Measurements from ENCODE around the gene ZBTB43.

Gene ZBTB43

GRCh38 chr9:126832440-126832839 lies 27.6 kb downstream of the ZBTB43 start:
- no peak for DNase-seq

- no peak for DNase-seq
Measured at GRCh38 chr9:126833020-126833419, 28.2 kb downstream of the ZBTB43 start.

DNA sequence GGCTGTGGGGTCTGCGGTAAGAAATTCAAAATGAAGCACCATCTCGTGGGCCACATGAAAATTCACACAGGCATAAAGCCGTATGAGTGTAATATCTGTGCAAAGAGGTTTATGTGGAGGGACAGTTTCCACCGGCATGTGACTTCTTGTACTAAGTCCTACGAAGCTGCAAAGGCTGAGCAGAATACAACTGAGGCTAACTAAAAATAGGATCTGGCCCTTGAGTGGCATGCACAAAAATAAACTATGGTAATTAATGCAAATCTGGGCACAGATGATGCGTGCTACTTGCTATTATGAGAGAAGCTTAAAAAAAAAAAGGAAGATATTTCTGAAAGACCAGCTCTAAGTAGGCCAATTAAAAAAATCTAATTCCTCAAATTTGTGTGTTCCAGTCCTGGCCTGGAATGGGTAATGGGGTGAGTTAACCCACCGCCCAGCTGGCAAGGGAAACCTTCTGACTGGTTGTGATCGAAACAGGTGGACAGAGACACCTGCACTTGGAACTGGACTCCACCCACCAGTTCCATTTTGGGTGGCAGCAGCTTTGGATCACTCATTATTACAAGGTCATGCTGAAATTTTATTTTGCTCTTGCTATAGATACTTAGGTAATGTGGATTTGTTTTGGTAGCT lies 29.0 kb downstream of the ZBTB43 start:
- DNase-seq: no peak

DNA sequence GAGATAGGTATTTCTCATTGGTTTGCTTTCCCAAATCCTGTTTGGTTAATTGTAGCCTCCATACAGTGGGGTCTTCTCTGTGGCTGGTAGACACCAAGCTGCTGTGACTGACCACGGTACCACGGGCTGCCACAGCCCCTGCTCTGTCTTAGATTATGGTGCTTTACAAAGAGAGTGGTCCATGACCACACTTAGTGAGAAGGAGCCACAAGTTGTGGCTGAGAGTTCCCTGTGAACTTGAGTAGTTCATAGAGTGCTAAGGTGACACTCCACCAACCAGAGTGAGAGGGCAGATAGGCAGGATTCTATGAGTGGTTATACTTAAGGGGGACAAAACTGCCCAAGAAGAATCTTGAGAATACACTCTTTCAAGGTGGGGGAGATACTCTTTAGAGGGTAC lies 29.8 kb downstream of the ZBTB43 start:
- no peak for DNase-seq

- DNase-seq: no peak
Measured at GRCh38 chr9:126836216-126836615, 31.4 kb downstream of the ZBTB43 start.

- DNase-seq: no peak
Measured at GRCh38 chr9:126838055-126838811, 33.4 kb downstream of the ZBTB43 start.

DNA sequence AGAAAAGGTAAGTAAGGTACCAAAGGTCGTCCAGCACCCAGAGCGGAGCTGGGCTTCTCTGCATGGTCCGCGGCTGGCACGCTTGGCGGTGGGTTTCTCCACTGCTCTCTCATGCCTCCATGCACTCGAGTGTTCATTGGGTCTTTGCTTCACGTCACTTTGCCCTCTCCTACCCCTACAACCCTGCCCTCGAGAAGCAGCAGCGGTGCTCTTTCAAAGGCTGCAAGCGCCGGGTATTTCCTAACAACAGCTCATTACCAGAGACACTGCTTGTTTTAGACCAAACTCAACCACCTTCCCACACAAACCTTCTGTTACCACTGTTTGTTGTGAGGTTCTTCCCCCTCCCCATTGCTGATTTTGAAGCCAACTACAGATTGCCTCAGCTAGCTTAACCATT lies 34.1 kb downstream of the ZBTB43 start:
- no peak for DNase-seq

DNA sequence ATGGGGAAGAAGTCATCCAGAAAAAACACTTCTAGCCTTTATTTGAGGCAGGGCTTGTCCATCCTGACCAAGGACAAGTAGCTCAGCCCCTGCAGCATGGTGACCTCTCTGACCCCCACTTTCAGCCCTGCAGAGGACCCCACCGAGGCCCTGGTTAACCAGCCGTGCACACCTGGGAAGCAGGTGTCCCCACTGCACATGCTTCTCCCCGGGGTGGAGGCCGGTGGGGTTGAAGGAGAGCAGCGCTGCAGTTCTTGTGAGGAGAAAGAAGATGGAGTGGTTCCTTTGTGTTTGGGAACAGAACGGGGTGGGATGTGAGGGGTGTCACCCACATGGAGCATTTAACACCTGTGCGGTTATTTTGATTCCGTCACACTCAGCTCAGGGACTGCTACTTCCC lies 34.5 kb downstream of the ZBTB43 start:
- DNase-seq: no peak

GRCh38 chr9:126842220-126842842 lies 37.5 kb downstream of the ZBTB43 start:
- no peak for DNase-seq

DNA sequence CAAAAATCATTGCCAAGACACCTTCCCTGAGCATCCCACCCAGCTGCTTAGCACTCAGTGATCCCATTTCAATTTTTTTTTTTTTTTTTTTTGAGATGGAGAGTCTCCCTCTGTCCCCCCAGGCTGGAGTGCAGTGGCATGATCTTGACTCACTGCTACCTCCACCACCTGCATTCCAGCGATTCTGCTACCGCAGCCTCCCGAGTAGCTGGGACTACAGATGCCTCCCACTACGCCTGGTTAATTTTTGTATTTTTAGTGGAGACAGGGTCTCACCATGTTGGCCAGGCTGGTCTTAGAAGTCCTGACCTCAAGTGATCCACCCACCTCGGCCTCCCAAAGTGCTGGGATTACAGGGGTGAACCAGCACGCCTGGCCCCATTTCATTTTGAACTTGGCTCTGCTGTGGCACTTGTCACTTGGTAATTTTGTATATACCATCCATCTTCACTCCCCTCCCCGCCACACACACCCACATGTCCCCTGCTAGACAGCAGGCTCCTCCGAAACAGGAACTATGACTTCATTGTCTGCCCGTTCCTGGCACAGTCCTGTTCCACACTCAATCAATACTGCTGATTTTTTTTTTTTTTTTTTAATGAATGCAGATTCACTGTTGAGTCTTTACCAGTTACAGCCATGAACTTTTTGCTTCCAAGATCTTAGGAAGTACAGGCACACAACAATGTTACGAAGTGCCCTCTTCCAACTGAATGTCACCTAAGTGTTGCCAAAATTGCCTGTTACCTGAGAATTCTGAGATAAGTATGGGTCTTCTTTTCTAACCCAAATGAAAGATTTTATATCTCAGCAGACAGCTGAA lies 38.3 kb downstream of the ZBTB43 start:
- no peak for DNase-seq

DNA sequence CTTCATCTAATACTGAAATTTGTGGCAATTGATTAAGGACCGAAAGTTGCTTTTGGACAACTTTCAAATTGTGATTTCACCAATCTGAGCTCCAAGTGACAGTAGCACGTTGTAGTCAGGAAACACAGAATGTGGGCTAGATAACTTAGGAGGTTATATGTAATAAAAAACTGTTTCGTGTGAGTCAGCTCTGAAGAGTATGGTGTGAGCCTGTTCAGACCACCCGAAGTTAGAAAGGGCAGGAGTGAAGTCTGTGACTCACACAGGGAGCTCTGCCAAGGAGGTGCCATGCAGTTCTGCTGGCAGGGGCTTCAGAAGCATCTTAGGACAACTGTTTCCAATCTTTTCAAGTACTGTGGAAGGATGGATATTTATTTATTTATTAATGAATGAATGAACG lies 39.2 kb downstream of the ZBTB43 start:
- no peak for DNase-seq

DNA sequence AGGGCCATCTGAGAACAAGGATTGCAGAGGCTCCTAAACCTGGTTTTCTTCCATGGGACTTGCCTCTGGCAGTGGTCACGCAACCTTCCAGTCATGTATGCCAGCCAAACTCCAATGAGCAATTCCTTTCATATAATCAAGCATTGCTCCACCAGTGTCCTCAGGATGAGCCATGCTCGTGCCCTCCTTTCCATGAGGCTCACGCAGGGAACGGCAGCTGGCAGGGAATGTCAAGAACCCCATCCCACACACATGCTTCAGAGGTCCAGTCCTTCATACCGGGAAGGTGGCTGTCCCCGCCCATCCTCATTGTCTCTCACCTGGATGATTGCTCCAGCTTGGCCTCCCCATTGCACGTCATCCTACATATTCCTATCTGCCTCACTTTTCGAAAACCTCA lies 42.2 kb downstream of the ZBTB43 start:
- no peak for DNase-seq

GRCh38 chr9:126849591-126850225 lies 44.9 kb downstream of the ZBTB43 start:
- DNase-seq: no peak

DNA sequence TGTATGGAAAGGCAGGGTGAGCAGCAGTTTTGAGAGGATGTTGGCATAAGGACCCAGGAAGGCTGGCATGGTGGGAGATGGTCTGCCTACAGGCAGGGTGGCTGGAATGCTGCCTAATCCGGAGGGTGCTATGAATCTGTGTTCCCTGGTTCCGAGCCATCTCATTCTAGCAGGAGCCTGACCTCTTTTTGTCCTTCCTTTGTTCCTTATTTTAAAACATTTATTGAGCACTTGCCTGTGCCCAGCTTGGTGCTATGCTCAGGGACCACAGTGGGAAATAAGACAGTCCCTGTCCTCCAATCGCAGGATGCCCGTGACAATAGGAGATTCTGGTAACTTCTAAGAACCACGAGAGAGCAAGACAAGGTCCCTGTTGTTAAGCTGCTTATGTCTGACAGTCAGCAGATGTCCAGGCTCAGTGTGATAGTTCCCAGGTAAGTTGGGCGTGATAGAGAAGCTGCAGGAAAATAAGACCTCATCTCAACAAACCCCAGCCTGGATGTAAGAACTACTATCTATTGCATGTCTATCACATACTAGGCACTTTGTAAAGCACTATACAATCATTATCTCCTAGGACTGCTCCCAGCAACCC lies 46.5 kb downstream of the ZBTB43 start:
- no peak for DNase-seq

- peak; percentile 32 for DNase-seq
Measured at GRCh38 chr9:126852086-126852688, 47.3 kb downstream of the ZBTB43 start.

DNA sequence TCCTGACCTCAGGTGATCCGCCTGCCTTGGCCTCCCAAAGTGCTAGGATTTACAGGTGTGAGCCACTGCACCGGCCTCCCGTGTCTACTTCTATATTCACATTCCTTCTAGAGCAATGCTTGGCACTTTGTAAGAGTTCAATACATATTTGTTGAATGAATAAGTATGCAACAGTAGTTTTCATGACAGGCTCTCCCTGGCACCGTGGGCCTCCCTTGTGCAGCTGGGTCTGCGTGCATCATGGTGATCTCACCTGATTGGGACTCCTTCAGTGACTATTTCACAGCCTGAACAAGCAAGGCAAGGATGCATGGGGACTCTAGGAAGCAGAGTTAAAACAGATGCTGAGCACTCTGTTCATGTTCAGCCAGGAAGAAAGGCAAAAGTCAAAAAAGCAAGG lies 48.8 kb downstream of the ZBTB43 start:
- no peak for DNase-seq

GRCh38 chr9:126854734-126855133 lies 49.9 kb downstream of the ZBTB43 start:
- DNase-seq: no peak

DNA sequence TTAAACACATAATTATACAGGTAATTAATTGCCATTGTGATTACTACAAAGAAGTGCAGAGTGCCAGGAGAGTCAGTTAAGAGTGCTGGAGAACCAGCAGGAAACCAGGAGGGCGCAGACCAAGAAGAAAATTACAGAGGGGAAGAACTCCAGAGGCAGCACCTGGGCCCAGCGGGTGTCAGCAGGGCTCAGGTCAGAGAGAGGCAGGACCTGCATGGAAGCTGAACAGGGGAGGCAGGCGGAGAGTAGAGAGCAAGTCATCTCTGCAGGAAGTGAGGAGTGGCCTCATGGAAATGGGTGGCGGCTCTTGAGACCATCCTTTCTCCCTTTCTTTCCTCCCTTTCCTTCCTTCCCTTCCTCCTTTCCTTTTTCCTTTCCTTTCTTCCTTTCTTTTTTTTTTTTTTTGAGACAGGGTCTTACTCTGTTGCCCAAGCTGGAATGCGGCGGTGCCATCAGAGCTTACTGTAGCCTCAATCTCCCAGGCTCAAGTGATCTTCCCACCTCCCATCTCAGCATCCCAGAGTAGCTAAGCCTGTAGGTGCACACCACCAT lies 51.6 kb downstream of the ZBTB43 start:
- DNase-seq: no peak

DNA sequence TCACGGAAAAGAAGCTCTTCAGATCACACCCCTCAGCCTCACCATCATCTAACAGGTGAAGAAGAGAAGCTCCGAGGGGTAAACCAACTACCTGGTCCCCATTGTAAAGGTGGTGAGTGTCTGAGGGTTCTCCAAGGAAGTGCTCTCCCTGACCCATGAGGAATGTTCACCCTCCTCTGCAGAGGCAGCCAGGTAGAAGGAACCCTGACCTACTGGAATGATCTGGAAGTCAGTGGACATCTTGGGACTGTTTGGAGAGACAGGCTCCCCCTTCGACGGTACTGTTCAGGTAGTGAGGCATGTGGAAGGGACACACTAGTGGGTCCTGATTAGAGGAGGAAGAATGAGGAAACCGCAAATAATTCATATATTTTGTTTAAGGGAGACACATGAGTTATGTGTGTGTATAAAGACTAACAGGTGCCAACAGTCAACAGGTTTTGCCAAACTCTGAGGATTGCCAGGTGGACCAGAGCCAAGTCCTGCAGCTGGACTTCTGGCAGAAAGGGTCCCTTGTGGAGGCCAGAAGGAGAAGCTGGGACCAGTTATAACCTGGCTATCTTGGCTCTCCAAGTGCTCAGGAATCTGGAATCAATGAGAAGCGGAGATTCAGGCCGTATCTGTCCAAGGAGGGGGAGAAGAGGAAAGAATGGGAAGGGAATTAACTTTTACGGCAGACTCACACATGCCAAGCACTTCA lies 52.6 kb downstream of the ZBTB43 start:
- DNase-seq: peak; percentile 46

DNA sequence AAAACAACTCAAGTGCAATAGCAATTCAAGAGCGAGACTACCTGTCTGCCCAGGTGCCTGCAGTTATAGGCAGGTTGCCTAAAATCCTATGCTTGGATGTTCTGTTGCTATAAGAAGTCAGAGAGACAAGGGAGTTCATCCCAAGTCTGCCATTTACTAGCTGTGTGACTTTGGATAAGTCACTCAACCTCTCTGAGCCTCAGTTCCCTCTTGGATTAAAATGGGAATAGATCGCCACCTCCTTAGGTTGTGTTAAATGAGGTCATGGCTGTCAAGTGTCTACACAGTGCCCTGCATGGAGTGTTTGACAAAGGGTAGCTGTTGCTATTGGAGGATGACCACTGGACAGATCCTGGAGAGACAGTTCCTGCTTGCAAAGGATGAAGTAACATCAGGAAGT lies 54.3 kb downstream of the ZBTB43 start:
- DNase-seq: no peak
